Gastrocnemius medialis (tissue), 4 donors: ENCODE measurements around the gene CFC1B.
"Not testable (repeated sequence)": the region's sequence is repeated elsewhere in the genome, so short reads cannot be mapped to it uniquely, and the experiment has no call there.

Source experiments
- CTCF ChIP-seq, 5 experiments: fragments of 450-650 bp in 3 of 5; fragments of 200-600 bp in 2 of 5; sonication (generic) in 2 of 5; IDR thresholded peaks in 4 of 5; conservative IDR thresholded peaks in 1 of 5; 1 replicate in 4 of 5; 2 replicates in 1 of 5; pipeline ENCODE4 v1.5.1; 2016 to 2019; ENCODE audit warnings: antibody characterized with exemption in 5 of 5, mild to moderate bottlenecking in 3 of 5, moderate library complexity in 3 of 5
- POLR2A ChIP-seq, 2 donors: fragments of 450-650 bp; IDR thresholded peaks; one replicate each; pipeline ENCODE4 v1.6.1; 2017; ENCODE audit warnings: antibody characterized with exemption in 2 of 2, mild to moderate bottlenecking in 2 of 2, moderate library complexity in 2 of 2

GRCh38 chr2:130531225-130531624, 10.2 kb downstream of the CFC1B start:
- not testable (repeated sequence) for TF ChIP-seq POLR2A (IDR thresholded peaks at IDR 0.05); CTCF (IDR thresholded peaks at IDR 0.05 in 4 of 5, conservative IDR thresholded peaks at IDR 0.05 in 1 of 5)
